COLO829 (cell line): Measurements from ENCODE around the gene ZDHHC14.

ENCODE experiments used
- DNase-seq: peaks from one replicate; pipeline ENCODE4 v3.0.0; 2012; ENCODE audit warnings: low spot score

The ZDHHC14 gene

DNA sequence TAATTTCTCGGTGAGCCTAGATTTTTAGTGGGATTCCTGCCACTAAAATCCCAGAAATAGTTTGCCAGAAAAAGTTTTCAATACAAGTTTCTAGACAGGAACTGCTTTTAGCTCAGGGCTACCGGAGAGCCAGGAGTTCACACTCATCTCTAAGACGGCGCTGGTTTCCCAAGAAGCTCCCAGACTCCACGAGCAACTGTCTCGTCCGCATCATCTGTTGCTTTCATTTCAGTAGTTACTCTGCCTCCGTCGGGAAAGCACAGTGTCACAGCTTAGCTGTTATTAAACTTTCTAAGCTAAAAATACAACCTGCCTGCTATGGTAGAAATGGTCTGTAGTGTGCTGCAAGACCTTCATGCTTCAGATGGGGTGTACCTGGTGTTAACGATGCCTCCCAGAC, 244.8 kb downstream of the ZDHHC14 start:
- no peak for DNase-seq

DNA sequence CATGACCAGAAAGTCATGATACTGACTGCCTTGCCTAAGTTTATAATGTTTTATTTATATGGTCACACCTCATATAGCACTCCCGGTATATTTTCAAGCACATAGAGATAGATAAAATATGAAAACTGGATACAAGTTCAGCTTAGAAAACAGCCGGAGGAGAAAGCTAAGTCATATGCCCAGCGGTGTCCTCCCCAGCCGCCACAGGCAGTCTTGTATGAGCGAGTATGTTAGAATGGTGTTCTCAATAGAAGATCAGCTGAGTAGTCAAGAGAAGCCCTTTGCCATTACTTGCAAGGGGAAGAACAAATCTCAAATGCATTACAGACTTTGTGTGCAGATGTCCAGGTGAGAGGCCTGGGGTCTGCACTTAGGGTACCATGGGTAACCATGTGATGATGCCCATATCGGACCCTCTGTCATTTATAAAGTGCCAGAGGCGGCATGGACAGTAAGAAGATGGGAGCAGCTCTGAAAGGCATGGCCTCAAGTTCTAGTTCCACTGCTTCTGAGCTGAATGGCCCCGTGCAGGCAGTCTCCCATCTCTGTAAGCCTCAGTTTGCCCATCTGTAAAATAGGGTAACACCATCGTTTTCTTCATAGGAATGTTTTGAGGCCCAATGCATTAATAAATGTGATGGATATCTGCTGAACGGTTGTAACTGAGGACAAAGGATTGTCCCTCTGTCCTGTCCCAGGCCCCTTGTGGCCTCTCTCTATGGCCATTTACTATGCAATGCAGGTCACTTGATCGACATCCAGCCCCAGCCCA, 246.4 kb downstream of the ZDHHC14 start:
- DNase-seq: no peak

GRCh38 chr6:157628463-157628862, 247.5 kb downstream of the ZDHHC14 start:
- DNase-seq: no peak

DNA sequence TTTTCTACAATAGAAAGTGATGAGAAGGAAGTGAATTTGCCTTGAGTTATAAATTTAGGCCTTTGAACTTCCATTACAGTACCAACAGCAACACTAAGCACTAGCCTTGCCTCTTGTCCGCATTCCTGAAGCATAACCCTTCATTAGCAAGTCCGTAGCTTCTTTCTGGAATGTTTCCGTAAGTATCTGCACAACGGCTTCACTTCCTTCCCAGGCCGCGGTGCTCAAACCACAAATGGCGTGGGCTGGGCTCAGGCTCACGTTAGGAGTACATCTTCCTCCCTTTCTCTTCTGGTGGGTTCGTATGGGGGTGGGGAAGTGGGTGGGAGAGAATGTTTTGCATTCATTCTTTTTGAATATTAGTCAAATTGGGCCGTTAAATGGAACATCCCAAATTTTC, 248.2 kb downstream of the ZDHHC14 start:
- no peak for DNase-seq

GRCh38 chr6:157630463-157631080, 249.6 kb downstream of the ZDHHC14 start:
- no peak for DNase-seq

- no peak for DNase-seq
These were observed 250.4 kb downstream of the ZDHHC14 start for GRCh38 chr6:157631412-157631811.

GRCh38 chr6:157631838-157632614, 251.0 kb downstream of the ZDHHC14 start:
- DNase-seq: no peak

DNA sequence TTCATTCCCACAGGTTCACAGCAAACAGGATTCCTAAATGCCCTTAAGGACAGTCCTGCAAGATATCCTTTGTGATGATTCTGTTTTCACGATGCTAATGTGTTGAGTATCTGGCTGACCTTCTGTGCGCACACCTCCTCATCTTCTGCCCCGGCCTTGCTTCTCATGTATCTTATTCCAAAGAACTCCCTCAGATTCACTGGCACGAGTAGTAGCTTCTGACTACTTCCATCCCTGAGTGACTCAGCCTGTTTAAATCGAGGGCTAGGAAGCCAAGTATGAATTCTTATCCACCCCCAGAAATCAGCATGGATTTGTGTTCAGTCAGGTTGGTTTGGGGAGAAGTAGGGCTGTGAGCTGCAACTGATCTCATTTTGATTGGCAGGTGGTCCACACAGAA, 251.8 kb downstream of the ZDHHC14 start:
- no peak for DNase-seq

DNA sequence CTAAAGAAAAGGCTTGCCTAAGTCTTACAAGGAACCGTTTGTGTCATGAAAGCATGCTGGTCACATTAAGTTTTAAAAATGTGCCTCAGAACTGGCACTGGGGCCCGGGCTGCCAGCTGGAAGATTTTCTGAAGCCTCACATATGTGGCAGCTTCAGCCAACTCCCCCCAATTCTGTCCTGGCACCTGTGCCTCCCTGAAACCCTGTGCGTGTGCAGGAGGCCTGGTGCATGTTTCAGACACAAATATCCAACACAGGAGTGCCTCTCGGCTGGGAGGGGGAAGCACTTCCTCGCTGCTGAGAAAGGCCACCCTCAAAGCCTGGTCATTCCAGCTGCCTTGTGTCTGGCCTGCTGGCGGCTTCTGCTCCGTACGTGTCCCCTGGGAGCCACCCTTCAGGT, 253.6 kb downstream of the ZDHHC14 start:
- no peak for DNase-seq

DNA sequence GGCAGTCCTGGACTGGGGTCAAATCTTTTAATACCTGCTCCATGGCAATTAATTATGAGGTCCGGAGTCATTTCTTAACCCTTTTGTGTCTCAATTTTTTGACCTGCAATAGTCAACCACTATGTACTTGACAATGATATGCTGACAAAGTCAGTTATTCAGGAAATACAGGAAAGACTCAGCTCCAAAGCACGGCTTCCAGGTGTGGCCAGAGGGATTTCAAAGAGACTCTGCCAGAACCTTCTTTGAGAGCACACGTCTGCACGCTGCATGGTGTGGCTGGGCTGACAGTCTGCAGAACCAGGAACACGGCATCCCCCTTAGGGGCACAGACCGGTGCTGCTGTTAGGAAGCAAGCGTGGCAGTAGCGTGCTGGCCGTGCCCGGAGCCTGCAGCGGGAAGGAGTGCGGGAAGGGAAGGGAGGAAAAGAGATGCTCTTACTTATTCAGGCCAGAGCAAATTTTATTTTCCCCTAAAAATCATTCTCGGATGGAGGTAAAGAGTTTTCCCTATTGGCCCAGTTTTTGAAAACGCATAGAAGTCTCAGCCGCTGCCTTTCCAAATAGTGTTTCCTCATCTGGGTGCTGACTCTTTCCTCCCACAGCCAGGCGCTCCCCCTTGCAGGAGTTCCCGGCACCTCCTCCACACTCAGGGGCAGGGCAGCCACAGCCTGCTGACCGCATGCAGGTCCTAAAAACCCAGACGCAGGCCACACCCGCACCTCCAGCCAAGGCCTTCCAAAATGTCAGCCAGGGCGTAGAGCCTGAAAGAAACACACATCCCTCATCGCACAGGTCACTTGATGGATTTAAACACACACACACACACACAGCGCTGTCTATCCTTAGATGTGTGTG, 254.6 kb downstream of the ZDHHC14 start:
- DNase-seq: no peak

DNA sequence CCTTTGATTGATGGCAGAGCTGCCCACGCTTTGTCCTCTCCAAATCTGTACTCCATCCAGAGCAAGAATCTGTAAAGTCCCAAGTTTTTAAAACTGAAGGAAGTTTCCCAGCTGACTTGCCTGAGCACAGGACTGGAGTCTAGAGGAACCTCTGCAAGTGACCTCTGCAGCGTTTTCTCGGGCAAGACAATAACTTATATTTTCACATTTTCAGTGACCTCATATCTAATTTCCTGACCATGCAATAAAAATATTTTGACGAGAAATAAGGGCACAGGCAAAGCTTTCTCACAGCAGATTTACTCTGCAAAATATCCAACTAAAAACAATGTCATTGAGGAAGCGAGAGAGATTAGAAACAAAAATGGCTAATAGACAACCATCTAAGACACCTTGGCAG, 256.5 kb downstream of the ZDHHC14 start:
- DNase-seq: no peak

GRCh38 chr6:157637941-157638662, 257.1 kb downstream of the ZDHHC14 start:
- DNase-seq: no peak

- DNase-seq: no peak
These were observed 257.8 kb downstream of the ZDHHC14 start for GRCh38 chr6:157638779-157639178.

GRCh38 chr6:157640746-157641451, 259.9 kb downstream of the ZDHHC14 start:
- DNase-seq: no peak

DNA sequence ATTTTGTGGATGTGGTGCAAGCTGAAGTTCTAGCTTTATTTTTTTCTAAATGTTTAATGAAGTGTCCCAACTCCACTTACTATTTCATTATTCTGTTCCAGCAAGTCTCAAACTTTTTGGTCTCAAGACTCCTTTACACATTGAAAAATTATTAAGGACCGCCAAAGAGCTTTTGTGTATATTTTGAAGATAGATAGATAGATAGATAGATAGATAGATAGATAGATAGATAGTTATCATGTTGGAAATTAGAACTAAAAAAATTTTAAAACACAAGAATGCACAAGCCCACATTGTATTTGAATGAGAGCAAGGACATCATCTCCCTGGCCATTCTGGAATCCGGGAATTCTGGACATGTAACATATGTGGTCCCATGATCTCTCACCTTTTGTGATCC, 260.8 kb downstream of the ZDHHC14 start:
- no peak for DNase-seq

DNA sequence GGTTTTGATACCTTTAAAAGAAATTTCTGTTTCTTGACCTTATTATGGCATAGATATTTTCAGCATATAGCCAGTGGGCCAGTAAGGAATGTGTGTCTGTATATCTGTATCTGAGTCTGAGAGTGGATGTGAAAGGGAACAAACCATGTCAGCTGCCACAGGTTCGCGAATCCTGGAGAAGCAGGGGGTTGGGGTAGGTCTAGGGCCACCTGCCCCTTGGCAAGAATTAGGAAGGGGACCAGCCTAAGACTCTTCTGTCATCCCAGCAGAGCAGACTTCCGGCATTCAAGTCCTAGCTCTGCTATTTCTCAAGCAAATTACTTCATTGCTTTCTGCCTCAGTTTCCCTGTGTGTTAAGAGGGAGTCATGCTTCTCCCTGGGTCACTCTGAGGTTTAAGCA, 261.7 kb downstream of the ZDHHC14 start:
- no peak for DNase-seq

GRCh38 chr6:157644043-157644810, 263.2 kb downstream of the ZDHHC14 start:
- DNase-seq: no peak

- DNase-seq: no peak
These were observed 264.3 kb downstream of the ZDHHC14 start for GRCh38 chr6:157645201-157645795.

GRCh38 chr6:157646012-157646411, 265.0 kb downstream of the ZDHHC14 start:
- no peak for DNase-seq
